HG03060 (cell line): ENCODE measurements around the gene HCRT.
"Not testable (repeated sequence)": the region's sequence is repeated elsewhere in the genome, so short reads cannot be mapped to it uniquely, and the experiment has no call there.

Experiments
- ATAC-seq: cut with Tn5 transposase; IDR thresholded peaks from one replicate; pipeline ENCODE4 v1.9.1; 2021; ENCODE audit warnings: low read depth, moderate number of reproducible peaks; ENCODE audit not compliant: unreplicated experiment

The HCRT gene

DNA sequence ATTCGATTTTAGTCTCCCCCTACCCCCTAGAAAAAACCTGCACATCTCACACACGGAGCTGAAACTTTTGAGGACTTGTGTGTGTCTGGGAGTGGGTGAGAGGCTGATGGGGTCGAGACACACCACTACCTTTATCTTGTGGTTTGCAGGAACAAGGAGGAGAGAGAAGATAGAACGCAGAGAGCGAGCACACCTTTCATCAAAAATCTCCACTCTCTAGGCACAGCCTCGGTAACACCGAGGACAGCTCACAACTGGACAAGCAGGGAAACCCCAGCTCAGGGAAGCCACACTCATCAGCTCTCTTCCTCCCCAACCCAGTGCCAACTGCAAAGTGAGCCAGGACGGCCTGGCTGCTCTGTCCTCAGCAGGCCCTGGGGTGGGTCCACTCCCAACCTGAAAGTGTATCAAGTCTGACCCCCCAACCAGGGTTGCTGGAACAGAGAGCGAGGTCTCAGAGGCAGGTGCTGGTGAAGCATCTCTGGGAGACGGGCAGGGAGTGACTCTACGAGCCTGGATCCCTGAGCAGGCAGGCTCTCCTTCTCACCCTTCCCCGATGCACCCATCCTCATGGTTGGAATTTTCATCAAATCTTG is 14.3 kb upstream of the HCRT start:
- no peak for ATAC-seq

DNA sequence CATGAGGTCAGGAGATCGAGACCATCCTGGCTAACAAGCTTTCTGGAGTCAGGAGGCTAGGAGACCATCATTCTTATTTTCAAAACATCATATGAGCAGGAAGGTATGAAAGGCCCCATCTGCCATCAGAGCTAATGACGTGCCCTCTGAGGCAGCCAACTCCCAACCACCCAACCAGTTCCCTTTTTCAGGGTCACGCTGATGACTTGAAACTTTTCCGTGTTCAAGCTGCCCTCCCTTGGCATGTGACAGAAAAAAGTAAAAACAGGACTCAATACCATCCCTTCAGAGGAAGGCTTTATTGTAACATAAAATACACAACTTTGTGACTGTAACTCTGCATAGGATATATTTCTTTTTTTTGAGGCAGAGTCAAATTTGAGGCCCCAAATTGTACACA is 13.6 kb upstream of the HCRT start:
- no peak for ATAC-seq

DNA sequence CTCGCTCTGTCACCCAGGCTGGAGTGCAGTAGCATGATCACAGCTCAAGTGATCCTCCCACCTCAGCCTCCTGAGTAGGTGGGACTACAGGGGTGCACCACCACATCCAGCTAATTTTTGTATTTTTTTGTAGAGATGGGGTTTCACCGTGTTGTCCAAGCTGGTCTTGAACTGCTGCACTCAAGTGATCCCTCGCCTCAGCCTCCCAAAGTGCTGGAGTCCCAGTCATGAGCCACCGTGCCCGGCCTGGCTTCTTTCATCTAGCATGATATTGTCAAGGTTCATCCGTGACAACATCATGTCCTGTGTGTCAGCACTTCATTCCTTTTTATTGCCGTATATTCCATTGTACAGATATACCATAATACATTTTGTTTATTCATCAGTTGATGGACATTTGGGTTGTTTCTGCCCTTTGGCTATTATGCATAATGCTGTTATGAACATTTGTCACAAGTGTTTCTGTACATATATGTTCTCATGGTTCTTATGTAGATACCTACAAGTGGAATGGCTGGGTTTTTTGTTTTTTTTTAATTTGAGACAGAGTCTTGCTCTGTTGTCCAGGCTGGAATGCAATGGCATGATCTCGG is 12.4 kb upstream of the HCRT start:
- no peak for ATAC-seq

DNA sequence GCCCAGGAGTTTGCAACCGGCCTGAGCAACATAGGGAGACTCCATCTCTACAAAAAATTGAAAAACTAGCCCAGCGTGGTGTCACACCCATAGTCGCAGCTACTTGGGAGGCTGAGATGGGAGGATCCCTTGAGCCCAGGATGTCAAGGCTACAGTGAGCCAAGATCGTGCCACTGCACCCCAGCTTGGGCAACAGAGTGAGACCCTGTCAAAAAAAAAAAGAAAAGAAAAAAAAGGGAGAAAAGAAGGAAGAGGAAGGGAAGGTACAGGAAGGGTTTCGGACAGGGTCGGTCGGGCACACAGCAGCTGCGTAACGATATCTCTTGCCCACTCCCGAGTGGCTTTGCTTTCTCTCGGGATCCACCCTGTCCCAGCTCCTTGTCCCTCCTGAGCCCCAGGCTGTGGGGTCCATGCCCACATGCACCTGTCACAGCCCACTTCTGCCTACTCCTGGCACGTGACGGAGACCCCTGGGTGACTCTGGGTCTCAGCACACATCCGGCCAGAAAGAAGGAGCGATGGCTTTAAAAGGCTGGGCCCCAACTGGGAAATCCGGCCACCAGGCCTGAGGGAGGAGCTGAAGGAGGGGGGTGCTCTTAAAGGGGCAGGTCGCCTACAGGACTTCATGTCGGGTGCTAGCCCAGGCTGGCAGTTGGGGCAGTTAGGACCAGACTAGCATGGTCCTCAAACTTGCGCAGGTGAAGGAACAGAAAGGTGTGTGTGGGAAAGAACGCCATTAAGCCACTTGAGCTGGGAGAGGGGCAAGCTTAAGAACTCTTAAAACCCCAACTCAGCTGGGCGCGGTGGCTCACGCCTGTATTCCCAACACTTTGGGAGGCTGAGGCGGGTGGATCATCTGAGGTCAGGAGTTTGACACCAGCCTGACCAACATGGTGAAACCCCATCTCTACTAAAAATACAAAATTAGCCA is 9.0 kb upstream of the HCRT start, which contains the start of gene GHDC:
GHDC (minus strand) TSS at position 526 of the 931 bp plus-strand sequence. CDS start 913 bp downstream, outside the sequence.
- ATAC-seq: no peak

DNA sequence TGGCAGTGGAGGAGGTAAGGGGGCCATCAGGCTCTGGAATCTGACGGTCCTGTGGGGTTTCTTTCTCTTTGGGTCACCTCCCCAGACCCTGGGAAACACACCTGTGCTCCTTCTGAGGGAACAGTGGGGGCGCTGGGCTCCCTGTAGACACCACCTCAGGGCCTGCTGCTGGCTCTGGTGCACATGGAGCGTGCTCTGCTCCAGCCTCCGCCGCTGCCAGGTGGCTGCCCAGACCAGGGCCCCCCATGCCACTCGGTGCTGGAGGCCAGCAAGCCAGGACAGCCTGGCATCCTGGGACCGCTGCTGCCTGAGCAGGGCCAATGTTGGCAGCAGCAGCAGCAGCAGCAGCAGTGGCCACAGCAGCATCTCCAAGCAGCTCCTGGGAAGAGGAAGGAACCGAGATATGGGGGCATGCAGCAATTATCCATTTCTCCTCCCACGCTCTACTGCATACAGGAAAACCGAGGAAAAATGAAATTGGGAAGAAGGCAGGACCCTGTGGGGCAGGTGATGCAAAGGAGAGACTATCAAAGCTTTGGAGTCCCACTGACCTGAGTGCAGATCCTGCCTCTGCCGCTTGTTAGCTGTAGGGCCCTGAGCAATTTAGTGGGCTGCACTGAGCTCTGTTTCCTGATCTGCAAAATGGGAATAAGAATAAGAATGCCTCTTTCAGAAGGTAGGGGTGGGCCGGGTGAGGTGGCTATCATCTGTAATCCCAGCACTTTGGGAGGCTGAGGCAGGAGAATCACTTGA is 8.1 kb upstream of the HCRT start:
- ATAC-seq: no peak

DNA sequence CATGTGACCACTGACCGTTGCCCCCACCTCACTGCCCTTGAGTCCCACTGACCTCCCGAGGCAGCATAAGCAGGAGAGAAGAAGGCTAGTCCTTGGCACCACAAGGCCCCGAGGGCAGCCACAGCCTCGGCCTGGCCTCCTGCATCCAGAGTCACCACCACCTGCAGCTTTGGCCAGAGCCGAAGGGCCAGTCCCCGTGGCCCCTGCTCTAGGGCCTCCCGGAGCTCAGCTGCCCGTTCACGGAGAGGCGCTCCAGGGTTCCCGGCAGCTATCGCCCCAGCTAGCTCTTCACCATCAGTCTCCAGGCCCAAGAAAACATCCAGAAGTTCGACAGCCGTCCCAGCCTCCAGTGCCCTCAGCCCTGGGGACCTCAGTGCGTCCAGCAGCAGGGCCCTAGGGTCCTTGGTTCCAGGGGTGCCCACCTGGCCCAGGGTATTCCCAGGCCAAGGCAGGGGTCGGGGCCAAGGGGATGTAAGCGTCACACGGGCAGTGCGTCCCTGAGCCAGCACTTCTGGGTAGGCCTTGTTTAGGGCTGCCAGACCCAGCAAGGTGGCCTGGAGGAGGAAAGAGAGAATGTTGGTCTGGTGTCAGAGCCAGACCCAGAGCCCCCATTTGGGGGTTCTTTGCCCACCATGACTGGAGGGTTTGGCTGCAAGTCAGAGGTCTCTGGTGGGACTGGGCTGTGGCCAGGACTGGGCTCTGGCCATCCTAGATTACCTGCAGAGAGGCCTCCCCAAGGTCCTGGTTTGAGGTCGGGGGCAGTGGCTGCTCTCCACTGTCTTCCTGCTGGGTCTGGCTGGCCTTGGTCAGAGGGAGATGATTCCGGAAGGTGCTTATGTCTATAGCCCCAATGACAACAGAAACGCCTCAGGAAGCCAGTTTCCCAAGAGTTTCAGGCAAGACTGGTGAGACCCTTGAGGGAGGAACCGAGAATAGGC is 7.2 kb upstream of the HCRT start:
- ATAC-seq: no peak

DNA sequence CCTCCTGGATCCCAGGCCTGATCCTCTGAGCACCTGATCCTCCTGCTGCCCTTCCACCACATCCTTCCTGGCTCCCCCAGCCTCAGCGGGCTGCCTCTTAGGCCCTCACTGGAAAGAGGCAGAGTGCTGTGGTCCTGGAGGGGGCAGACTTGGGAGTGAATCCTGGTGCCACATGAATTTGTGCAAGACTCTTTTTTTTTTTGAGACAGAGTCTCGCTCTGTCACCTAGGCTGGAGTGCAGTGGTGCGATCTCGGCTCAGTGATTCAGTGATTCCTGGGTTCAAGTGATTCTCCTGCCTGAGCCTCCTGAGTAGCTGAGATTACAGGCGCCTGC is 6.0 kb upstream of the HCRT start:
- ATAC-seq: no peak

DNA sequence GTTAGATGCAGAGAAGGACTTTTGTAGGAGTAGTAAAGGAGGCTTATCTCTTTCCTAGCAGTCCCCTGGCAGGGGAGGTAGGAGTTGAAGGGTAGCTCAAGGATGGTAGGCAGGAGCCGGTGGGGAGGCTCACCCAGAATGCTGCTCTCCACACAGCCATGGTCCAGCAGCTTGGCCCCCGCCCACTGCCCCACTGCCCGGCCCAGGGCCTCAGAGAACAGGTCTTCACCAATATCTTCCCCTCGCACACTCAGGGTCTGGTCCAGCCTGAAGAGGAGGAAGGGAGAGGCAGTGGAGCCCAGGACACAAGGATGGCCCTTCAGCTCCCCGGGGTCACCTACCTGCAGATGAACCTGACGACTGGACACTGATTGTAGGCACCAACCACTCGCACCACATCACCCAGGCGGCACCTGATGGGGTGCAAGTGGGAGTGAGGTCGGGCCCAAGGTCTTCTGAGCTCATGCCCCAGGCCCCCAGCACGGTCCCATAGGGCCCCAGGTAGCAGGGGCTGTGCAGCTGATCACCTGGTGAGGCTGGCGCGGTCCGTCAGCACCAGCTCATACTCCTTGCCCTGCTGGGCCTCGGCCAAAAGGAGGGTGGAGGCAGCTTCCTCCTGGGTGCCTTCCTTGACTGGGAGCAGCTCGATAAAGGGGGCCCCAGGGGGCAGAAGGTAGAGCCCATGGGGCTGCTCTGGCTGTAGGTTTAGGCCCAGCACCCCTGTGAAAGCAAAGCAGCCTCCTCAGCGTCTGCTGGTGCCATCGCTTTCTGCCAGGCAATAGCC is 5.4 kb upstream of the HCRT start:
- no peak for ATAC-seq

DNA sequence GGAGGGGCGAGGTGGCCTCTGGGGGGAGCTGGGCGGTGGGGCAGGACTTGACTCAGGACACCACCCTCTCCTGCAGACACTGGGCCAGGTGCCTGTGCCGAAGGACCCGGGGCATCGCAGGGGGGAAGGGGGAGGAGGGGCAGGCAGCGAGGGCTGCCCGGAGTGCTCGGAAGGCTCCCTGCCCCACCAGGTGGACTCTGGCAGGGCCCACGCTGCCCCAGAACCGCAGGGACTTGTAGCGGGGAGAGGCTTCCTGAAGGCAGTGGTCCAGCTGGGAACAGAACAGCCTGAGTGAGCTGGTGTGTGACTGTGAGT is 4.4 kb upstream of the HCRT start:
- ATAC-seq: no peak

DNA sequence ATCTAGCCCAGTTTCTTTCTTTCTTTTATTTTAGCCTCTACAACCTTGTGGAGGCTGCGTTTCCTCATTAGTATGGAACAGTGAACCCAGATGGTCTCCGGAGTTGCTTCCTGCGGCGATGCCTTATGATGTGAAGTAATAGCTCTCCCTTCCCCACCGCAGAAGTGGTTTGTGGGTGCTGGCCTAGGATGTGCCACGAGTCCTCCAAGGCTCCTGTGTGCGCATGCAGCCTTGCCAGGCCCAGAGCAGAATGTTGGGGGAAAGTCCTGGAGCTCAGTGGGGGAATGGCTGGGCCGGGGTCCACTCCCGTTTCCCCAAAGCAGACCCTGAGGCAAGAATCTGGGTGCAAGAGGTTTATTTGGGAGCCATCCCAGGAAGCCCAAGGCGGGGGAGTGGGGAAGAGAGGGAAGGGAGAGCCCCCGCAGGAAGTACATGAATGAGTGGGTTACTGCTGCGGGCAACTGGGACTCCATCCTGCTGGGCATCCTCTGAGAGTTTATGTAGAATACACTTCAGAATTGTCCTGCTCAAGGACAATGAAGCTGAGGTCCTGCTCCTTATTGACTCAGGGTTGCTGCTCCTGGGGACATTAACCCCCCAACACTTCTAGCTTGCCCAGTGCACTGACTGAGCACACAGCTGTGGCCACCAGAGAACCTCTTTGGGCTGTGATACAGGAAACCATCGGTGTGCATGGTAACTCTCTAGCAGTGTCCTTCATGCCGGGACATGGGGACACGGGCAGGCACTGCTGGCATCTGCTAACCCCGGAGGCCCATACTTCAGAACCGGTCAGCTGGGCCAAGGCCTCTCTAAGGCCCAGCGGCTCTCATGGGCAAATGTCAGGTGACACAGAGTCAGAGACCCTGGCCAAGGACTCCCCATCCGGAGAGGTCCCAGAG is 3.7 kb upstream of the HCRT start:
- ATAC-seq: no peak

DNA sequence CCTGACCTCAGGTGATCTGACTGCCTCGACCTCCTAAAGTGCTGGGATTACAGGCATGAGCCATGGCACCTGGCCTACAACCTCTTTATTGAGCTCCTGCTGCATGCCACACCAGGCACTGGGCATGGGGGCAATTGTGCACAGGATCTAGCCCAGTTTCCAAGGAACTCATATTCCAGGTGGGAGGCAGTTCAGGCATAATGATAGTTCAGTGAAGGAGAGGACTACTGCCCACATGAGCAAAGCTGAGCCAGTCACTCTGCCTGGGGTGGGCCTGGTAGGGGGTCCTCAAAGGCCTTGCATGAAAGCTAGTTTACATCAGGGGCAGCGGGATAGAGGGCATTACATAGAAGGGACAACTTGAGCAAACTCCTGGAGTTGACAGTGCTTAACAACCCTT is 2.6 kb upstream of the HCRT start:
- ATAC-seq: no peak

DNA sequence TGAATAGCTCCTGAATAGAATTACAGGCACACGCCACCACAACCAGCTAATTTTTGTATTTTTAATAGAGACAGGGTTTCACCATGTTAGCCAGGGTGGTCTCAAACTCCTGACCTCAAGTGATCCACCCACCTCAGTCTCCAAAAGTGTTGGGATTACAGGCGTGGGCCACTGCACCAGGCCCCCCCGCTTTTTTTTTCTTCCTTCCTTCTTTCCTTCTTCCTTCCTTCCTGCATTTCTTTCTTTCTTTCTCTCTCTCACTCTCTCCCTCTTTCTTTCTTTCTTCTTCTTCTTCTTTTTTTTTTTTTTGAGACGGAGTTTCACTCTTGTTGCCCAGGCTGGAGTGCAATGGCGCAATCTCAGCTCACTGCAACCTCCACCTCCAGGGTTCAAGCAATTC is 939 bp upstream of the HCRT start:
- not testable (repeated sequence) for ATAC-seq

DNA sequence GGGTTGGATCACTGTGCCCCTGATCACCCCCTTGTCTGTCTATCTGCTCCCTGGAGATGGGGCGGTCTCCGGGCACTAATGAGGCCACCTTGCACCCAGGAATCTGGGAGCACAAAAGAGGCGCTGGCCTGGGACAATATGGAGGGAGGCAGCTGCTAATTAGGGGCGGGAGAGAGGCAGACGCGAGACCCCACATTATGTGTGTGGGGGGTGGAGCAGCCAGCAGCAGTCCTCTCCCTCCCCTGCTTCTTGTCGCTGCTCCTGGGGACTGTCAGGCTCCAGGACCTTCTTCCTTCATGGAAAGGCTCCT is 324 bp upstream of the HCRT start:
- ATAC-seq: no peak

DNA sequence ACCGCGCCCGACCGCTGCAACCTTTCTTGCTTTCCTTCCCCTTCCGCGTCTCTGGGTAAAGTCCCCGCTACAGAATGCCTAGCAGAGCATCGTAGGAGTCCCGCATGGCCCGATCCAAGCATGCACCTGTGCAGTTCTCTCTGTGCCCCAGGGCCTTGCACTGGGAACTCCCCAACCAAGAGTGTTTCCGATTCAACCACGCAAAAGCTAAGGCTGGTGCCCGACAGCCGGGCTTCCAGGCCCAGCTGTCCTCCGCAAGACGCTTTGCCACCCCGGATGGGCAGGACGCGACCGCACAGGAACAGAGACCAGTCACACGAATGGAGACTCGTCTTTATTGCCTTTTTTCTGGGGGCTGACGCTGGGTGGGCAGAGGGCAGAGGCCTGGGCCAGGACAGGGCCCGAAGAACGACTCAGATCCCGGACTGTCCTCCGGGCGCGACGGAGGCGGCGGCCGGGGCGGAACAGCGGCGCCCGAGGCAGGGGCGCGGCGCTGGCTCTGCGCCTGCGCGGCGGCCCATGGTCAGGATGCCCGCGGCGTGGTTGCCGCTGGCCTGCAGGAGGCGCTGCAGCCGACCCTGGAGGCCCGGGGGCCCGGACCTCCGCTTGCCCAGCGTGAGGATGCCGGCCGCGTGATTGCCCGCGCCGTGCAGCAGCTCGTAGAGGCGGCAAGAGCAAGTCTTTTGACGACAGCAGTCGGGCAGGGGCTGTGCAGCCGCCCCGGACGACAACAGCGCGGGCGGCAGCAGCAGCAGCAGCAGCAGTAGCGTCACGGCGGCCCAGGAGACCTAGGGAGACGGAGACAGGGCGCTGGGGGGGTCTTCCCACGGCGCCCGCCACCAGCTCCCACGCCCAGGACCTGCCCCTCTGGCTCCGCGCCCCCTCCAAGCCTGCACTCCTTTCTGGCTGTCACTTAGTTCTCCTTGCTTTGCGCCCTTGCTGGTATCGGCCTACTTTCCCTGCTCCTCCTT is 1.2 kb downstream of the HCRT start:
- ATAC-seq: no peak

DNA sequence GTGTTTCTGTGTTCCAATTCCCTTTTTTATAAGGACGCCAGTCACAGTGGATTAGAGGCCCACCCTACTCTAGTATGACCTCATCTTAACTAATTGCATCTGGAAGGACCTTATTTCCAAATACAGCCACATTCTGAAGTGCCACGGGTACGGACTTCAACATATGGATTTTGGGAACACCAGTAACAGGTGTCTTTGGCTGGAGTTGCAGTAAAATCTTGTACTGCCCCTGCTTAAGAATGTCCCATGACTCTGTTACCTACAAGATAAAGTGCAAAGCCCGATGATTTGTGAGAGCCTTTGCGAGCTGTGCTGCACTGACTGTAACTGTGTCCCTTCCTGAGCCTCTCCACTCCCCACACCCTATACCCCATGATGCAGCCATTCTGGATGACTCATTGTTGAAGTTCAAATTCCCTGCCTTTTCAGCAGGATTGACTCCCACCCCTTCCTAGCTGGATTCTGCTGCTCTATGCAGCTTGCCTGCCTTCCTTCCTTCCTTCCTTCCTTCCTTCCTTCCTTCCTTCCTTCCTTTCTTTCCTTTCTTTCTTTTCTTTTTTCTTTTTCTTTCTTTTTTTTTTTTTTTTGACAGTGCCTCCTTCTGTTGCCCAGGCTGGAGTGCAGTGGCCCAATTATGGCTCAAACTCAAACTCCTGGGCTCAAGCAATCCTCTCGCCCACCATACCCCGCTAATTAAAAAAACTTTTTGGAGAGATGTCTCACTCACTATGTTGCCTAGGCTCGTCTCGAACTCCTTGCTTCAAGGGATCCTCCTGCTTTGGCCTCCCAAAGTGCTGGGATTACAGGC is 2.1 kb downstream of the HCRT start:
- ATAC-seq: no peak

DNA sequence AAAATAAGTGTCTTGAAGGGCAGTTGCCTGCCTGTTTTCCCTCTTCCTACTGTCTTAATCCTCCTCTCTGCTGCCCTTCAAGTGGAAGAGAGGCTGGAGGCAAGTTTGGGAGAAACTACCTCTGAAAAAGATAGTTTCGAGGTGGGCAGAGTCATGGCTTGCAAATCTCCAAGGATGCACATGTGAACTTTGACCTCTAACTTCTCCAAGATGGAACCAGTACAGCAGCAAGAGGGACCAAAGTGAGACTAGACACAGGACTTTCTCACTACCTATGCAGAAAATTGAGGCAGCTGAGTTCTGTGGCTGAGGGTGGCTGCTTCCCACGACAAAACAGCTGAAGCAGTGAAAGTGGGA is 3.4 kb downstream of the HCRT start:
- ATAC-seq: no peak
